ENCODE data around the gene WDR73.

GRCh38 chr15:84643838-84644237 lies 10.2 kb downstream of the WDR73 start:
- TF ChIP-seq GATA2 (IDR thresholded peaks at IDR 0.05; ENCODE audit: low read depth, low read length): no peak
- no peak for TF ChIP-seq GATA3 (IDR thresholded peaks at IDR 0.05; ENCODE audit: low read depth, low read length)

All from SH-SY5Y (cell line).